ENCODE data around the gene PPL.

Gene PPL

DNA sequence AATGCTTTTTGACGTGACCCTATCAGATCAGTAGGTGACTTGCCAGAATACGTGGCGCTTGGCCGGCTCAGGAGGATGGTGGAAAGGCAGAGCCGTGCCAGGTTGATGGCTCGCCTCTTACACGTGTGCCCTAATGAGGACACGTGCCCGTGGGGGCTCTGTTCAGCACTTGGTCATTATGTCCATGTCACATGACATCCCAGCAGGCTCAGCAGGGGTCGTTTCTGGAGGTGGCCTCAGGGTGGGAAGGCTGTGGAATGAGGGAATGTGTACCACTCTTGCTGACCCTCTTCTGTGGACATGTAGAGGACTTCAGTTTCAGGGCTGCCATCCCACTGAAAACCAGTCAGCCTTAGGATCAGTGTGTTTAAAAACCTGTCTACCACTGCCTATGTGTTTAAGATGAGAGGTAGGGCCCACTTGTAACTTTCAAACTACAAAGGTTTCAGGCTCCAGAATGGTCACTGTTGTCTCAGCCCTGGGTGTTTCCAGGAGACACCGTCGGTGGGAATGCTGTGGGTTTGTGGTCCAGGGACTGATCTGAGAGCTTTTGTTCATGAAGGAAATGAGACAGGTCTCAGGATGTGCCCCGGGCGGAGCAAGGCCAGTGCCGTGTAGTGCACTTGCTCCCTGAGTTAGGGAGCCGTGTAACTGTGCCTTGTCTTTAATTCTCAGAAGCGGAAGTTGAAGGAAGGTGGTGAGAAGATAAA is 77.6 kb downstream of the PPL start:
- DNase-seq, result no peak

DNA sequence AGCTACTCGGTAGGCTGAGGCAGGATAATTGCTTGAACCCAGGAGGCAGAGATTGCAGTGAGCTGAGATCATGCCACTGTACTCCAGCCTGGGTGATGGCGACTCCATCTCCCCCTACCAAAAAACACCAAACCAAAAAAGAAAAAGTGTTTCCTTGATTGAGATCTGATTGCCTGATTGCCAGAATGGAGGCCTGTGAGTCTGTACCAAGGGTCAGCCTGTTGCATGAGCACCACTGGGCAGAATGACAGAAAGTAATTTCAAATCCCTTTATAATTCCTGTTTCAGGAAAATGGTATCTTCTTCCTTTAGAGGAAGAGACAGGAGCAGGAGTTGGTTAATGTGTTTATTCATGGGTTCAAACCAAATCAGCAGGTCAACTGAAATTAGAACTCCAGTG is 81.1 kb downstream of the PPL start:
- DNase-seq, result no peak

DNA sequence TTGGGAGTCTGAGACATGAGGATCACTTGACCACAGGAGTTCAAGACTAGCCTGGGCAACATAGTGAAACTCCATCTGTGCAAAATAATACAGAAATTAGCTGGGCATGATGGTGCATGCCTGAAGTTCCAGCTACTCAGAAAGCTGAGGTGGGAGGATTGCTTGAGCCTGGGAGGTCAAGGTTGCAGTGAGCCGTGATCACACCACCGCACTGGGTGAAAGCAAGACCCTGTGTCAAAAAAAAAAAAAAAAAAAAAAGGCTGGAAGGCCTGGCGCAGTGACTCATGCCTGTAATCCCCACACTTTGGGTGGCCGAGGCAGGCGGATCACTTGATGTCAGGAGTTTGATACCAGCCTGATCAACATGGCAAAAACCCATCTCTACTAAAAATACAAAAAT is 81.6 kb downstream of the PPL start:
- DNase-seq, result no peak

DNA sequence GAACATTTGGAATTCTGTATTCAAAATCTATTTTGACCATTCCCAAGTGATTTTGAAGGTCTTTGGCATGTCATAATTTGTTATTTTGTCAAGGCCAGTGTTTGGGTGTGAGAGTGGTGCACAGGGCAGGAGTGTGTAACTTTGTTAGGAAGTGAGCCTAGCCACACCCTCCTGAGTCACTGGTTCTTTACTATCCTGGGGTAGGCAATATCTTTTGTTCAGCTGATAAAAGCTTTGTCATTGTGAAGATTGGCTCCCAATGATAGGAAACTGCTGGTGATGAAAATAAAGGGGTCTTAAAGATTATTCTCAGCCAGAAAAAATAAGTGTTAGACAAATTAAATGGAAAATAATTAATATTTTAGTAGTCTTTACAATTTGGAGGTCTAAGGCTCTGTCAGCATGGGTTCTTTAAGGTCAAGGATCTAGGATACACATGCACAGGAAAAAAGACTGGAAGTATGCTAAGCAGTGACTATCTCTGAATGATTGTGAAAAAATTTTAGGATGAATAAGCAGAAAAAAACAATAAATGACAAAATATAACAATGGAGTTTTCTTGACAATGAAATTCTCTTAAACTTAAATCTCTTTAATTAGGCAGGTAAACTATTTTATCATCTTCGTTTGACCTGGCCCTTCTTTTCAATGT is 84.6 kb downstream of the PPL start:
- peak; percentile 33 for DNase-seq

DNA sequence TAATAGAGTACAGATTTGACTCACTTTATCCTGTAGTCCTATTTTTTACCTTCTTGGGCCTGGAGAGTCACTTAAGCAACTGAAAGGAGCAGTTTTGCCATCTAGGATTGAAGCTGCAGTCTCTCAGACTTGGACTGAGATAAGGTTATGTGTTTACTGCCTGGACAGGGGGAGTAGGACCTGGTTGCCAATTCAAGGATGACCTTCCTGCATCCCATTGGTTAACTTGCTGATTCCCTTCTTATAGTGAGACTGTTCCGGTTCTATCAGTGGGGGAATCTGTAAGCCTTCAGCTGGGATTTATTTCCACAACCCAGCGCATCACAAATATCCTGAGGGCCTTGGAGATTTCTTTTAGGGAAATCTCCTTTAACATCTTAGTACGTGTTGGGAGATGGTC is 86.7 kb downstream of the PPL start:
- DNase-seq, result no peak

DNA sequence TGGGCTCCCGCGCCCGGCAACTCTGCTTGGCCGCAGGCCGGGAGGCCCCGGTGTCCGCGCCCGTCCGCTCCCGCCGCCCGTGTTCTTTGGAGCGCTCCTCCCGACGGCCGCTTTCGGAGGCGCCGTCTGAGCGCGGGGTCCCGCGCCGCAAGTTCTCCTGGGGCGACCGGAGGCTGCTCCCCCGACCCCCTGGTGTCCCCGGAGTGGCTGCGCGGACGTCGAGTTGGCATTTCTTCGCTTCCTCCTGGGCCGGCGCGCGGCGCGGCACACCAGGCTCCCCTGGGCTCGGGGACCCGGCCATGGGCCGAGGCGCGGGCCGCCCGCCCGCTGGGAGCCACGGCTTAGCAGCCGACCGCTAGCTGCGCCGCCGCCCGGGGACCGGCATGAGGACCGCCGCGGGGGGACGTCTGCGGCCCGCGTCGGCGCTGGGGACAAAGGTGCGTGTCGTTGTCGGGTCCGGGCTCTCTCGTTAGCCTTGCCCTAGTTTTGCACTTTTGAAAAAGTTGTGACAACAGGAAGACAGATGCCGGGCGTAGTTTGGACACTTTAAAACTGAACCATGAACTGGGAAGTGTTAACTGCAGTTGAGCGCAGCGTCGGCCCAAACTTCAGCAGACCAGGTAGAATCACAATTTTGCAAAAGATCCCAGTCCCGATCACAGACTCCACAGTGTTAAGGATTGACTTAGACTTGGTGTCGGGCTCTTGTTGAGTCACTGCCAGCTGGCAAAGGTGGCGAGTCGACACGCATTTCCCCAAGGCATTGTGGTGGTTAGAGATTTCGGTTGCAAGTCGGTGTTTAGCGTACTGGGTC is 89.0 kb downstream of the PPL start:
- peak; percentile 48 for DNase-seq

DNA sequence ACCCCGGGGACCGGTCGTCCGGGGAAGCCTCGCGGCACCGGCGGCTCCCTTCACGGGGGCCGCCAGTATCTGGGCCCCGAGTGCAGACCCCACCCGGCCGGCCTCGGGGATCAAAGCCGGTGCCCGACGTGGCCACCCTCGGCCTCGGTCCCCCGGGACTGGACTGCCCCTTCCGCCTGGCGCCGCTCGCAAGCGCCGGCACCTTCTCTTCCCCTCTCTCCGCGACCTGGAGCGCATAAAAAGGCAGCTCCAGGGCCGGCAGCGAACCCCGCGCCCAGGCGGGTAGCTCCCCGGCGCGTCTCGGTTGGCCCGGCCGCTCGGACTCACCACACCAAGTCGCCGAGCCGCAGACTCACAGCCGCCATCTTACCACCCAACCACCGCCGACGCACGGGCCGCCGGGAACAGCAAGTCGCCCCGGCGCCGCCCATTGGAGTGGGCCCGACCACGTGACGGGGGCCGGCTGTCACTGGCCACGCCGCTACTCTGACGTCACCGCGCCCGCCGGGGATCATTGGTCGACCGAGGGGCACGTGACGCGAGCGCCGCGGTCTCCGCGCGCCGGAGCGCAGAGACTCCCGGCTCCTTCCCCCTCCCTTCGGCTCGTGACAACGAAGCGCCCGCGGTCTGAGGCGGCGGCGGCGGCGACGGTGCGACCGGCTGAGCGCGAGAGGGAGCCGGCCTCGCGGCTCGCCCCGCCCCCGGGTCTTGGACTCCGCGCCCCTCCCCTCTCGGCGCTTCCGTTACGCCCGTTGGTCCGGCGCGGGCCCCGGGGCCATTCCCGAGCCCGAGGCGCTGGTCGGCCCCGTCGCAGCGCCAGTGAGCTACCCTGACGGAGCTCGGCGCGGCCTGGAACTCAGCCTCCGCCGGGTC is 89.8 kb downstream of the PPL start, which contains the start of the genes GLYR1 and UBN1:
TSS of gene GLYR1 (minus strand) at position 388 of the 873 bp plus-strand sequence. CDS start at position 365, 23 bp downstream.
TSS of gene UBN1 (plus strand) at position 581 of the 873 bp plus-strand sequence. CDS start 5,437 bp downstream, outside the sequence.
- peak; percentile 100 for DNase-seq

DNA sequence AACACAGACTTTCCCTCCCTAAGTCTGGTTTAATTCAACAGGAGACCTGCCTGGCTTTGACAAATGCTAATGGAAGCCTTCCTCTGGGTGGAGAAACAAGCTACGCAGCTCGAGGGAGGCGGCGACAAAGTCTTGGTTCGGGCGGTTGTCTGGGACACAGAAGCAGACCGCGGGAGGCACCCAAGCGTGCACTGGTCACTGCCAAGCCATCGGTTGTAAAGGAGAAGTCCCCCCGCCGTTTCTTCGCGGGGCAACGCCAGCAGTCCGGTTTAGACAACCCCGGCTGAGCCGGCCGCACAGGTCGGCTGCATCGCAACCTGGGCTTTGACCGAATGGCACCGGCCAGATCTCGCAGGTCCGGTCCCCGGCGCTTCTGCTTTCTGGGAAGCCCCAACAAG is 90.4 kb downstream of the PPL start:
- peak; percentile 66 for DNase-seq

DNA sequence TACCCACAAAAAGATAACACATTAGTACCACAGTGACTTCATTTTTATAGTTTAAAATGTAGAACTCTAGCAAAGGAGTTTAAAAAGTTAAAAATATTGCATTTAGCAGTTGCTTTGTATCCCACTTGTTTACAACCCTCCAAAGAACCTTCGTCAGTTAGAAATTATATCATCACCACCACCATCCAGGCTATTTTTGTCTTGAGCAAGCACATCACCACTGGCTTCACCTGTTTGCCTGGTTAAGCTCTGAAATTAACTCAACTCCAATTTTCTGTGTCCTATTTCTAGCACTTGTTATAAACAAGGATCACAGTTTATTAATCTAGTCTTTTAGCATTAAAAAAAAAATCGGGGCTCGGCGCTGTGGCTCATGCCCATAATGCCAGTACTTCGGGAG is 96.0 kb downstream of the PPL start:
- no peak for DNase-seq

DNA sequence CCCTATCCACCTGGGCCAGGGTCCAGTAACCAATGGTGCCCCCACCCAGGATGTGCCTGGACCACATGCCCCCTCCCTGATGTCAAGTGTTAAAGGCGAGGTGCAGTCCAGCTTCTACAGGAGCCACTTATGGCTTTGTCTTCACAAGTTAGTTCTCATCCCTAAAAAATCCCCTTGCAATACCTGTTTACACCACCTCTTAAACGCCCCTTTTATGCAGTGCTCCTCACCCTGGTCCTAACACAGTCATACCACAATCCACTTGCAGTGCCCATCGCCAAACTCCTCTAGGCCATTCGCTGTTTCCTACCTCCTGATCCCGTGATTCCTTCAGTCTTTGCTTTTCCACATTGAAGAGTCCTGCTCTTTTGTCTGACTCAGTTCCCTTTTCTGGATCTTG is 97.0 kb downstream of the PPL start:
- no peak for DNase-seq

DNA sequence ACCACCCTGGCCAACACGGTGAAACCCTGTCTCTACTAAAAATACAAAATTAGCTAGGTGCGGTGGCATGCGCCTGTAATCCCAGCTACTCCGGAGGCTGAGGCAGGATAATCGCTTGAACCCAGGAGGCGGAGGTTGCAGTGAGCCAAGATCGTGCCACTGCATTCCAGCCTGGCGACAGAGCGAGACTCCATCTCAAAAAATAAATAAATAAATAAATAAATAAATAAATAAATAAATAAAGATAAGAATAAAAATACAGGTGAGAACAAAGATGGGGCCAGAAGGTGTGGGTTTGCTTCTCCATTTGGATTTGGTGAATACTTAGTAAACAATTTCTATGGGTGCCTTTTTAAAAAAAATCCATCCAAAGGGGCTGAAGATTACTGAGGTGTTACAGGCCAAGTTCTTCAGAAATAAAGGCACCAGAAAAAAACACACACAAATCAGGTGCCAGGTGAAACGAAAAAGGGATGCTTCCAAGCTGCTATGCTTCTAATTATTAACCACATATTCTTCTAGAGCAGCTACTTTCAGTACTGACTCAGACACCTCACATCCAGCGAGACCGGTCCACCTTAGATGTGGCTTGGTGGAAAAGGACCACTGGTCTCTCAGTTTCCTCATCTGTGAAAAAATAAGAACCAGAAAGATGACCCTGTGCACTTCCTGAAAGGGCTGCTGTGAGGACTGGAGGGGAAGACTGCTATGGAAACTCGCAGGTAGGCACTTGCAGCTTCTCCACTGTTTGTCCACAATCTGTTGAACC is 99.0 kb downstream of the PPL start:
- no peak for DNase-seq

DNA sequence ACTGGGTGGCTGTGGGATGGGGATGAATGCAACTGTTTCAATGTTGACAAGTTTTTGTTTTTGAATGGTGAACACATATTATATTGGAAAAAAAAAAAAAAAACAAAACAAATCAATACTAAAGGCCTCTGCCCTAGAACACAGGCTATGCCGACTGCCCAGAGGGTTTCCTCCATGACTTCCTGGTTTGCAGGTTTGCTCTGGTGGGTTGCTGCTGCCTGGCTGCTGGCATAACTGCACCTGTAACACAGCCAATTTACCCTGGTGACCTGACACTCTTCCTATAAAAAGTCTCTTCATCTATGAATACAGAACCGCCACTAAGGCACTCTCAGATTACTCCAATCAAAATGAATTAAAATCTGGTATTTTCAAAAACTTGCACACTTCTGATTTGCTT is 100.2 kb downstream of the PPL start:
- no peak for DNase-seq

DNA sequence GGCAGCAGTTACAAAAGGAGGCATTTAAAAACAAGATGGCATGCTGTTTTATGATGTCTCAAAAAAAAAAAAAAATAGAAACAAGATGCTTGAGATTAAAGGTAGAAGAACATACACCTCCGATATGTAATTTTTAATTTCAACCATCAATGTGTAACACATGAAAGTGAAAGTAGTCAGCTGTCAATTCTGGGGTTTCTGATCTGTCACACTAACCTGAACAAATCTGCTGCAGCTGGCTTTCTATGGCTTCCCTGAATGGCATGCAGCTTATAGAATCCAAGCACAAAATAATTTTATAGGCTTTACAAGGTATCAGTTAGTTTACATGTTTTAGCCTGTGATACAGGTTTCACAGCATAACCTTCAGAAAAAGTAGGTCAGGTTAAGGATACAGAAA is 103.4 kb downstream of the PPL start:
- no peak for DNase-seq

DNA sequence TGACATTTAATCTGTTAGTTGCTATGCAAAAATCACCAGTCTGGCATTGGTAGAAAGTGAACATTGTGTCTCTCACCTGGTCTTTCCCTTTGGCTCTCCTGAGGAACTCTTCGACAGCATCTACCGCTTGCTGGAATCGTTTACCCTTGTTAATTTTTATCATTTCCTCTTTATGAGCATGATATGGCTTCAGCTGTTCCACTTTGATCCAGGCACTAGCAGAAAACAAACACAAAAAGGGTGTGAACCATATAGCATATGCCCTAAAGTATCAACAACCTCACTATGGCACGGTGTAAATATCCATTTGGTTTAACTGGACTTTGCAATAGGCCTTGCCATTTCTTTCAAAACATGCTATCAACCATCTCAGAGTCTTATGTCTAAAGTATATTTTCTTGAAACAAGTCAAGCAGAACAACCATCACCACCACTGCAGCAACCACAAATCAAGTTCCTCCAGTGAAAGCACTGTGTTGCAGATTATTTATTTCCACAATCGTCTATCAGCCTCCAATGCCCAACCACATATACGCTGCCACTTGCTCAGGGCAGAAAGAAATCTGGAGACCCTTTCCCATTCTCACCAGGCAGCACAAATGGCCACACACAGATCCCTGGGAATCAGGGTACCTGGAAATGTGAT is 104.1 kb downstream of the PPL start:
- DNase-seq, result no peak
